GM12873 (cell line): ENCODE data around the gene NDUFA5.

Experiments used
- TF ChIP-seq, protein P1 (sequence below): IDR thresholded peaks from 2 replicates; pipeline ENCODE4 v1.5.1; 2012; ENCODE audit warnings: low read depth, mild to moderate bottlenecking, moderate library complexity, low read length, control low read depth; ENCODE audit not compliant: insufficient read depth; ENCODE audit errors: missing control alignments

The NDUFA5 gene

DNA sequence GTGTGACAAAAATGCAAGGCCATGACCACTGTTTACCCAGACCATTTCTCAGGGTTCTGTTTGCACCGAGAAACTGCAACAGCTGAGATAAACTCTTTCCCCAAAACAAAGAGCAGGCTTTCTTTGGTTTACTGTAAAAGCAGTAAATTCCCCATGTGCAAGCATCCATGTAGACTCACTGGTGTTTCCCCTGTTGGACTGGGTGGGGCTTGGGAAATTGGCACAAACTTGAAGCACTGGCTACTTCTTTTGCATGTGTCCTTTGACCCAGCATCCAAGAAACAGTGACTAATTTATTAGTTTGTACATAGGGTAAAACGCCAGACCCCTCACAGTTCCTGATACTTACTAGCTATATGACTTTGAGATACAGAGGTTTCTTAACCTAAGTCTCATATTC is 35.6 kb downstream of the NDUFA5 start:
- TF ChIP-seq, protein P1, sequence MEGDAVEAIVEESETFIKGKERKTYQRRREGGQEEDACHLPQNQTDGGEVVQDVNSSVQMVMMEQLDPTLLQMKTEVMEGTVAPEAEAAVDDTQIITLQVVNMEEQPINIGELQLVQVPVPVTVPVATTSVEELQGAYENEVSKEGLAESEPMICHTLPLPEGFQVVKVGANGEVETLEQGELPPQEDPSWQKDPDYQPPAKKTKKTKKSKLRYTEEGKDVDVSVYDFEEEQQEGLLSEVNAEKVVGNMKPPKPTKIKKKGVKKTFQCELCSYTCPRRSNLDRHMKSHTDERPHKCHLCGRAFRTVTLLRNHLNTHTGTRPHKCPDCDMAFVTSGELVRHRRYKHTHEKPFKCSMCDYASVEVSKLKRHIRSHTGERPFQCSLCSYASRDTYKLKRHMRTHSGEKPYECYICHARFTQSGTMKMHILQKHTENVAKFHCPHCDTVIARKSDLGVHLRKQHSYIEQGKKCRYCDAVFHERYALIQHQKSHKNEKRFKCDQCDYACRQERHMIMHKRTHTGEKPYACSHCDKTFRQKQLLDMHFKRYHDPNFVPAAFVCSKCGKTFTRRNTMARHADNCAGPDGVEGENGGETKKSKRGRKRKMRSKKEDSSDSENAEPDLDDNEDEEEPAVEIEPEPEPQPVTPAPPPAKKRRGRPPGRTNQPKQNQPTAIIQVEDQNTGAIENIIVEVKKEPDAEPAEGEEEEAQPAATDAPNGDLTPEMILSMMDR, result no peak

DNA sequence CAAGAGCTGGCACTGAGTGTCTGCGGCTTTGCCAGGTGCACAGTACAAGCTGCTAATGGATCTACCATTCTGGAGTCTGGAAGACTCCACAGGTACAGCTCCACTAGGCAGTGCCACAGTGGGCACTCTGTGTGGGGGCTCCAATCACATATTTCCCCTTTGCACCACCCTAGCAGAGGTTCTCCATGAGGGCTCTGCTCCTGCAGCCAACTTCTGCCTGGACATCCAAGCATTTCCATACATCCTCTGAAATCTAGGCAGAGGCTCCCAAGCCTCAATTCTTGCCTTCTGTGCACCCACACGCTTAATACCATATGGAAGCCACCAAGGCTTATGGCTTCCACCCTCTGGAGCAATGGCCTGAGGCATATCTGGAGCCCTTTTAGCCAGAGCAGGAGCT is 52.4 kb downstream of the NDUFA5 start:
- TF ChIP-seq, protein P1, result no peak

DNA sequence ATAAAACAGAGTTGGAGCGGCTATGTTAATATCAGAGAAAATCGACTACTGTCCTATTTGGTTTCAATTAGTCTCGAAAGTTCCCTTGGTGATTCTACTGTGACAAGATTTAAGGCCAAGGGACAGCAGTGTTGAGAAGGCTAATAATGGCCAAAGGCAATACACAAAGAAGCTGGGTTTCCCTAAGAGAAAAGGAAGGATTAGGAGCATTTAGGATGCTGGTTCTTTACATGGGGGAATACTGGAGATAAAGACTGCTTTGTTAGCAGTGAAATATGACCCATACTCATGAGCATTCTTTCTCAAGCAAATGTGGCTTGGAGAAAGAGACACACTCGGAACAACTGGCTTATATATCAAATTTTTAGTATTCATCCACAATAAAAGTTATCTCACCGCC is 55.4 kb downstream of the NDUFA5 start:
- TF ChIP-seq, protein P1, result no peak

DNA sequence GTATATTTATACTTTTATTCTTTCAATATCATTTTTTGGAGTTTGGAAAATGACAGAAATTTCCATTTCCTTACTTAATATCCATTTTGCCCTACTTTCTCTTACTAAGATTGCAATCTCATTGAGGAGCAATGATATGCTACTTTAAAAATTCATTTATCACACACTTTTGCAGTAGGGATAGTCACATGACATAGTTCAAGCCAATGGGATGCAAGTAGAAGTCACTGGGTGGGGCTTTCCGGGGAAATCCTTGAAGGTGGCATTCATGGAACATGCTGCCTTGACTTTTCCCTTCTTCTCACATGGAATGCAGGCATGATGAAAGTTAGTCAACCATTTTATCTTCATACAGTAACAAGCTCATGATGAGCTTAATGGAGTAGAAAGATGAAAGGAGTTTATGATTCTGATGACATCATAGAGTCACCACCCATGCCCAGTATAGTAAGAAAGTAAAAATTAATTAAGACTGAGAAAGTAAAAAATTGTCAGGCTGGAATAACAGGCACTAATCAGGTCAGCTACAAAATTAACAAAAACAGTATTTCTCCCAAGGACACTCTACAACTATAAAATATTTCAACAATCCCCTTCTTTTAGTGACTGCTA is 56.6 kb downstream of the NDUFA5 start:
- TF ChIP-seq, protein P1, result no peak

DNA sequence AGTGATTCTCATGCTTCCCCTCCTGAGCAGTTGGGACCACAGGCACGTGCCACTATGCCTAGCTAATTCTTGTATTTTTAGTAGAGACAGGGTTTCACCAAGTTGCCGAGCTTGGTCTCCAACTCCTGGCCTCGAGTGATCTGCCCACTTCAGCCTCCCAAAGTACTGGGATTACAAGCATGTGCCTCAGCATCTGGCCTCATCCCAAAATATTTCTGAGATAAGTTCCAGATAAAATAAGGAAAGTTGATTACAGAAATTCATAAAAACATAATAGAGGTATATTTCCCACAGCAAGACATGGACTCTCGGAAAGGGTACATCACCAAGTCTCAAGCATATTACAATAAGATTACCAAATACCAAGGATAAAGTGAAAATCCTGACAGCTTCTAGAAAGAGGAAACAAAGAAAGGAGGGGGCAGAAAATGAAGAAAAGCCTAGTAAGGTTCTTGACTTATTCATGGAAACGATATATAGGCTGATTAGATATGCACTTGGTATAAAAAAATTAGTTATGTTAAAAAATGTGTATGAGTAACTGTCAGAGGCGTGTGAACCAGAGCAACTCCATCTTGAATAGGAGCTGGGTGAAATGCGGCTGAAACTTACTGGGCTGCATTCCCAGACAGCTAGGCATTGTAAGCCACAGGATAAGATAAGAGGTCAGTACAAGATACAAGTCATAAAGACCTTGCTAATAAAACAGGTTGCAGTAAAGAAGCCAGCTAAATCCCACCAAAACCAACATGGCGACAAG is 58.2 kb downstream of the NDUFA5 start:
- TF ChIP-seq, protein P1, result no peak

DNA sequence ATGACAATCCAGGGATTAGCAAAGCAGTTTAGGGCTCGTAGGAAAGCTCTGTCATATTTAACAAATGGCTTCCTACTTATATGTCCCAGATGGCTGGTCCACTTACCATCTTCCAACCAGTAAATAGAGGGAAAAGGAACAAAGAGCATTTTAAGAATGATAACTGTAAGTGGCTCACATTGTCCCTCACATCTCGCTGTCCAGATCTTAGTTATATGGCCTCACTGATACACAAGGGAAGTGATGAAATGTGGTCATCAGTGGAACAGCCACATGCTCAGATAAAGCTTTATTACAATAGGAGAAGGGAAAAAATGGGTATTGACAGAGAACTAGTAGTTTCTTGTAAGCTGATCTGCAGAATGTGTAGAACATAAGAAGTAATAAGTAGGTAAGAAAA is 59.0 kb downstream of the NDUFA5 start:
- TF ChIP-seq, protein P1, result no peak

DNA sequence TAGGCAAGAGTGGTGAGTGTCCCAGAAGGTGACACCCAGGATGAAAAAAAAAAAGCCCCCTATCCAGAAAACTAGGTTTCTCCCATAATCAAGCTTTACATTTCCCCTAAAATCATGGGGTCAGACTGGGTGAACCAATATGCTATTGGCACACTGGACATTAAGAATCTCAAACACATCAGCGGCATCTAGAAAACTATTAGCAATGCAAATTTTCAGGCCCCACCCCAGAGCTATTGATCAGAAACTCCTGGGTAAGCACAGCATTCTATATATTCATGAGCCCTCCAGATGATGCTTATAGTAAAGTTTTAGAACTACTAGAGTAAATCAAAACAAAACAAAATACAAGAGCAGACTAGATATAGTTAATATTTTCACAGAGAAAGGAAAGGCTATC is 59.6 kb downstream of the NDUFA5 start:
- TF ChIP-seq, protein P1, result no peak
